SH-SY5Y (cell line): ENCODE results near the gene DNMT3A.

Experiments used
- GATA2 ChIP-seq: IDR thresholded peaks from 2 replicates; pipeline ENCODE4 v1.6.1; 2011; ENCODE audit warnings: mild to moderate bottlenecking, low read depth, low read length
- GATA3 ChIP-seq: IDR thresholded peaks from 2 replicates; pipeline ENCODE4 v1.6.1; 2011; ENCODE audit warnings: low read depth, mild to moderate bottlenecking, low read length, moderate library complexity

DNA sequence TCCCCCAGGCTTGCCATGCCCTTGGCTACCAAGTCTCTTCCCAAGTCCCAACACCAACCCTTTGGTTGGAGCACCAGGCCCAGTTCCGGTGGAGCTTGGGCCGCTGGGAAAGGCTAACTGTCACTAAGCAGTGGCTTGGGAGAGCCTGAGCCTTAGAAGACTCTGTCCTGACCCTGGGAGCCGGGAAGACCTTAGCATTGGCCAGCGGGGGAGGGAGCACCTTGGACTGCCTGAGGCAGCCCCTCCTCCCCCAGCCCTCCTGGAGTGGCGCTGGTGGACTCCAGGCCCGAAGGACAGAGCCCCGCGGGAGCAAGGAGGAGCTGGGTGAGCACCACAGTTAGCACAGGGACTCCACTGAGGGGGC, 110.8 kb downstream of the DNMT3A start:
- no peak for TF ChIP-seq GATA3
- TF ChIP-seq GATA2, result no peak
